Fibroblast of skin of left biceps (primary cell): Measurements from ENCODE around the gene WDR93.
A peak's percentile ranks its signal among the peaks of the same experiment; 100 is the strongest.
"Not testable (repeated sequence)": the region's sequence is repeated elsewhere in the genome, so short reads cannot be mapped to it uniquely, and the experiment has no call there.

ENCODE experiments used
- DNase-seq, 2 experiments: peaks; one replicate each; pipeline ENCODE4 v3.0.0-alpha.2; 2013; ENCODE audit warnings: low read depth in 2 of 2

WDR93 gene

DNA sequence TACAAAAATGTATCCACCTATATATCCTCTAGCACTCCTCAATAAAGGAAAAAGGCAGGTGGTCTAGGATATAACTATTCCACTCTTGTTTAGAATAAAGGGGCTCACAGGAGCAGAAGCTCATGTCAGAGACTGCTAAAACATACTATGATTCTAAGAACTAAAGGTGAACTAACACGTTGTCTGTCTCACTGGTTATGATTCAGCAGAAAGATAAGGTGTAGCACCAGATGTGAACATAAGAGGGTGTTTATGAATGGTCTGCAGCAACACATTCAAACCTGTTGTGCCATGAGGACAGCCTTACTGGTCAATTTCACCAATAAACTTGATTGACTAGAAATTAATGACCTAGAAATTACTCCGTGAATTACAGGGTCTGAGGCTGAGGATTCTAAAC, 4.6 kb upstream of the WDR93 start:
- no peak for DNase-seq

DNA sequence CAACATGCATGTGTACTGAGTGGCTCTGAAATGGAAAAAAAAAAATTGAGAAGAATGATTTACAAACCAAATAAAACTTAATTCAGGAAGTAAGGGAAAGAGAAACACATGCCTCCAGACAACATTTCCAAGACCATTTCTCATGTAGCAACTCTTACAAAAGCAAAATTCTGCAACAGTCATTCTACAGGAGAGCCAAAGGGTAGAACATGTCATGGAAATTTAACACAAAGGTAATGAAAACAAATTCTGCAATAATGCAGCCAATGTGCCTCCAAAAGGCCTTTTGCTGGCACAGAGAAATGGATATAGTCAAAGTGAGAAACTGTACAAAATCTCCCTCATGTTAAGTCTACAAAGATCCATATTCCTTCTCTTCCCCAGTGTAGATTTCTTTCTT, 4.1 kb upstream of the WDR93 start:
- DNase-seq, result no peak

DNA sequence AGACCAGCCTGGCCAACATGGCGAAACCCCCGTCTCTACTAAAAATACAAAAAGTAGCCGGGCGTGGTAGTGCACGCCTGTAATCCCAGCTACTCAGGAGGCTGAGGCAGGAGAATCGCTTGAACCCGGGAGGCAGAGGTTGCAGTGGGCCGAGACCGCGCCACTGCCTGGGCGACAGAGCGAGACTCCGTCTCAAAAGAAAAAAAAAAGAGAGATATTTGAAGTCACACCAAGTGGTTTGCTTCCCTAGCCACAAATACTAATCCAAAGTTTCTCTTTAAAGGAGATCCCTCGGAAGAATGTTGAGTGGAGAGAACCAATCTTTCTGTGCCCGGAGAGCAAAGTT, 708 bp upstream of the WDR93 start:
- DNase-seq, result not testable (repeated sequence)

DNA sequence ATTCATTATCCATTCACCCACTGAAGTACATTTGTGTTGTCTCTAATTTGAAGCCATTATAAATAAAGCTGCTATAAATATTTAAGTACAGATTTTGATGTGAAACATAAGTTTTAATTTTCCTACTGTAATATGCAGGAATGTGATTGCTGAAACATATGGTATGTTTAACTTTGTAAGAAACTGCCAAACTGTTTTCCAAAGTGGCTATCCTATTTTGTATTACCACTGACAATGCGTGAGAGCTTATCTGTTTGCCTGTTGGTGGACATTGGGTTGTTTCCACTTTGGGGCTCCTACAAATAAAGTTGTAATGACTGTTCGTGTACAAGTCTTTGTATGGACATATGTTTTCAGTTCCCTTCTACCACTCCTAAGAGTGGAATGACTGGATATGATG, 2.5 kb downstream of the WDR93 start:
- no peak for DNase-seq

DNA sequence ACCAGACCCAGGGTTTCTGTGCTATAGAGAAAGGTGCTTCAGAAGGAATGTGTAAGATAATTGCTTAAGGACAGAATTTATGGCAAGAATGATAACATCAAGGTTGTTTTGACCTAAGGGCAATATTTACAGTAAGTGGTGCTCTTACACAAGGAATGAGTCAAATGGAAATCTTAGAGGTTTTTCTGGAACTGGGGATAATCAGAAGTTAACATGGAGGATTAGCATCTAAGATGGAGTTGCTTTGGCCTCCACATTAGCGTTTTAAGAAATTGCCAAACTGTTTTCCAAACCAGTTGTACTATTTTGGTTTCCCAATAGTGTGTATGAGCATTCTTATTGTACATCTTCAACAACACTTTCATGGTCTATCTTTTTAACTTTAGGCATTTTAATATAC, 3.1 kb downstream of the WDR93 start:
- DNase-seq, result no peak

DNA sequence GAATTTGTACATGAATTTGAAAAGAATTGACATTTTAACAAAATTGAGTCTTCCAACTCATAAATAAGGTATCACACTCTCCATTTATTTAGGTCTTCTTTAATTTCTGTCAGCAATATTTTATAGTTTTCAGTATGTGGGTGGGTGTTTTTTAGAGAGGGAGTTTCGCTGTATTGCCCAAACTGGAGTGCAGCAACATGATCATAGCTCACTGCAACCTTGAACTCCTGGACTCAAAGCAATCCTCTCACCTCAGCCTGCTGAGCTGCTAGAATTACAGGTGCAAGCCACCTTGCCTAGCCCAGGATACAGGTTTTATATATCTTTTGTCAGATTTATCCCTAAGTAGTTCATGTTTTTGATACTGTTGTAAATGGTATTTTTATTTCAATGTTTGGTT, 4.6 kb downstream of the WDR93 start:
- DNase-seq, result no peak

DNA sequence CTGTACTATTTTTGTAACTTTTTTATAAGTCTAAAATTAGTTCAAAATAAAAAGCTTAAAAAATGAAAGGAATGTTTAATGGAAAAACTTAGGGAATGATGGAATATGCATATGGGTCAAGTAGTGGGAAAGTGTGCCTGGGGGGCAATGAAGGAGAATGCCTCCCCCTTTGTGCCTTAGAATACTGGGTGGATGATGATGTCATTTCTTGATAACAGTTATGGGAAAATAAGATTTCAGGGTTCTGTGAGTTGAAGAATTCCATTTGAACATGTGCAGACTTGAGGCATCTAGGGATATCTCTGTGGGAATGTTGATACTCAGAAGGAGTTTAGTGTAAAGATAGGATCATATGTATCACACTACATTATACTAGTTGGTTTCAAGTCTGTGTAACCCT, 13.8 kb downstream of the WDR93 start:
- no peak for DNase-seq

DNA sequence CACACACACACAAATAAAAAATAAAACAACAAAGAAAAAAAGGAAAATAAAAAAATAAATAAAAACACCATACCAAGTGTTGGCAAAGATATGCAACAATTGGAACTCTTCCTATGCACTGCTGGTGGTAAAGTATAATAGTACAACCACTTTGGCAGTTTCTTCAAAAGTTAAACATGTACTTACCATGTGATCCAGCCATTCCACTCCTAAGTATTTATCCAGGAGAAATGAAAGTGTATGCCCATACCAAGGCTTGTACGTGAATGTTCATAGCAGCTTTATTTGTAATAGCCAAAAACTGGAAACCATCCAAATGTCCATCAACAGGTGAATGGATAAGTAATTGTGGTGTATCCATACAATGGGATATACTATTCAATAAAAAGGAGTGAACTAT, 17.0 kb downstream of the WDR93 start:
- no peak for DNase-seq

DNA sequence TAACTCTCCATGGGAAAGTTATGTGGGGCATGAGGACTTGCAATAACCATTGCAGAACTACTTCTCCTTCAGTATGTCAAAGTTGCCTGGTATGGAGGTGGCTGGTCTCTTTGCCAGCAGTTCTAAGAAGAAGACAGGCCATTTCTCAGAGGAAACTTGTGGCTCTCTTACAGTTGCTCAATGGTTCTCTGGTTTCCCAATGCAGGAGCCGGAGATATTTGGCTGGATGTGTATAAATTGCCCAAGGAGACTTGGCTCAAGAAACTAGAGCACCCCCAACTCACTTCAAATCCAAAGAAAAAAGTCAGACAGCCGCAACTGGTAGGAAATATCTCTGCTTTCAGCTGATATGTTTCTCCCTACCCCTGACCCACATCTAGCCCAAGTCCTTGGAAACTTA, 24.2 kb downstream of the WDR93 start:
- DNase-seq, result no peak

DNA sequence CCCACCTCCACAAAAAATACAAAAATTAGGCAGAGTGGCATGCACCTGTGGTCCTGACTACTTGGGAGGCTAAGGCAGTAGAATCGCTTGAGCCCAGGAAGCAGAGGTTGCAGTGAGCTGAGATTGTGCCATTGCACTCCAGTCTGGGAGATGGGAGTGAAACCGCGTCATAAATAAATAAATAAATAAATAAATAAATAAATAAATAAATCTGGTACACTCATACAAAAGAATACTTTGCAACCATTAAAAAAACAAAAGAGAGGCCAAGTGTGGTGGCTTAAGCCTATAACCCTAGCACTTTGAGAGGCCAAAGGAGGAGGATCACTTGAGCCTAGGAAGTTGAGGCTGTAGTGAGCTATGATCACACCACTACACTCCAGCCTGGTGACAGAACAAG, 32.4 kb downstream of the WDR93 start:
- no peak for DNase-seq

DNA sequence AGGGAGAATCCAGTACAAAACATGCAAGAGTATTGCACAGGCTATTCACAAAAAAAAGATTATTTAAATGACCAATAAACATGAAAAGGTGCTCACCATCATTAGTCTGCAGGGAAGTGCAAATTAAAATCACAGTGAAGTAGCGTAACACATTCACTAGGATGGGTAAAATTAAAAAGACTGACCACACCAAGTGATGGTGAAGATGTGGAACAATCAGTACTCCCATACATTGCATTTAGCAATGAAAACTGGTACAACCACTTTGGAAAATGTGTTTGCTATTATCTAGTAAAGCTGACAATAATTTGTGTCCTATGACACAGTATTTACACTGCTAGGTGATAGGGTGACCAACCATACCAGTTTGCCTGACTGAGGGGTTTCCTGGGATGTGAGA, 34.0 kb downstream of the WDR93 start:
- DNase-seq, result no peak

DNA sequence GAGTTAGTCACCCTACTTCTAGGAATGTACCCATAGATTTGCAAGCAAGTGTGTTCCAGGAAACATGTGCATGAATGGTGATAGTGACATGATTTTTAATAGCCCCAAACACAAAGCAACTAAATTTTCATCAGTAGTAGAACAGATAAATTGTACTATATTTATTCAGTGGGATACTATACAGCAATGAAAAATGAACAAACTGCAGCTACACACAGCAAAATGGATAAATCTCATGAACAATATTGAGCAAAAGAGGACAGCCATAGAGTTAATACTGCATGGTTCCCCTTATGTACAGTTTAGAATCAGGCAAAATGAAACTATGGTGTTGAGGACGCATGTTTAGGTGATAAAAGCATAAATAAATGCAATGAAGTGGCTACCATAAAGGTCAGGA, 34.5 kb downstream of the WDR93 start:
- no peak for DNase-seq

DNA sequence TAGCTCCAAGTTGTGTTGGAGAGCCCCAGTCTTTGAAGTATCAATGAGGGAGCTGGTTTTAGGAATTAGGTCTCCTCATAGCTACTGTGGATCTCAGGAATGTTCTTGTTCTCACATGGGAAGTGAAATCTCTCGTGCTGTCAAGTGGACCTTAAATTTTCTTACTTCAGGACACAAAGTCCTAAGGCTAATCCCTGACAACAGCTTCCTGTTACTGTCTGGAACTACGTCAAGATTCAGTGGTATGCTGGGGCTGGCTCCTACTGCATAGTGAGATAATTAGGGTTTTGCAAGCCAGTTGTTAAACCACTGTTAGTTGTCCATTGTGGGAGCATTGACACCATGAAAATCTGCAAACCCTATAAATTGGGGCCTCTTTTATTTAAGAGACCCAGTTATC, 37.6 kb downstream of the WDR93 start:
- no peak for DNase-seq

DNA sequence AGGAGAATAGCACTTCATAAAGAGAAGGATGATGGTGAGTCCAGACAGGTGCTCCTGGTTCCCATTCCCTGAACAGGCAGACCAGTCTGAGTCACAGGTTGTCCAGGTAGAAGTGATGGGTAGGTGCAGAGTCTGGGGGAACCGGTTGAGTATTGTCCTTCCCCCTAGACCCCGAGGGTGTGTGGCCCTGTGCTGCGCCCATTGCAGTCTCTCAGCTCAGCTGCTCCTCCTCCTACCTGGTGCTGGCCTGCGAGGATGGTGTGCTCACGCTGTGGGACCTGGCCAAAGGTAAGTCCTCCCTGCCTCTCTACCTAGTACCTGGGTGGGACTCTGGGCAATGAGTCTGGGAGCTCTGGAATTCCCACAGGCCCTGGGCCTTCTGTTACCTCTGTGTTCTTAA, 40.7 kb downstream of the WDR93 start:
- DNase-seq, result no peak

DNA sequence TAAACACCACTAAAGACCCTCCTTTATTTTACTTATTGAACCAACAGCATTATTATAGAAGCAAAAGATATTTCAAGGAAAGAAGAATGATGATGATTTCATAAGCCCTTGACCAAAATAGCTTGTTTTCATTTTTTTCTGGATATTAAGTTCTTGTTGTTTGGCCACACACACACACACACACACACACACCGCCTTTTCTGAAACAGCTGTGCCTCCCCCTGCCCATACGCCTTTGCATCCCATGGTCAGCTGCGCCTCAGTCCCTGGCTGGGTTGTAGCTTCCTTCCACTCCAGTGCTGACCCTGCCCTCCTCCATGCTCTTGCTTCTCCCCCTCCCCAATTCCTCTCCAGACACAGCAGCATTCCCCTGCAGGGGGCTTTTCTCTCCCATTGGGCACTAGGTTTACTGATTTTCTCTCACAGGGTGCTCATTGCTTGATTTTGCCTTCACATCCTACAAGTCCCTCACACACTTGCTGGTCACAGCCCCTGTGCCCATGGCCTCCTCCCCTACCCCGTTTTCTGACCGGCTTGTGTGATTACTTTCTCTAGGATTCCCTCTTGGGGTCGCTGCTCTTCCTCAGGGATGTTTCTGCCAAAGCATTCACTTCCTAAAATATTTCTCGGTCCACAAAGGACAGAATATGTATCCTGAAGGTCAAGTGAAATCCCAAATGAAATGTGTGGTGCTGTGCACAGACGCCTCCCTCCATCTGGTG, 42.0 kb downstream of the WDR93 start:
- DNase-seq, result no peak

DNA sequence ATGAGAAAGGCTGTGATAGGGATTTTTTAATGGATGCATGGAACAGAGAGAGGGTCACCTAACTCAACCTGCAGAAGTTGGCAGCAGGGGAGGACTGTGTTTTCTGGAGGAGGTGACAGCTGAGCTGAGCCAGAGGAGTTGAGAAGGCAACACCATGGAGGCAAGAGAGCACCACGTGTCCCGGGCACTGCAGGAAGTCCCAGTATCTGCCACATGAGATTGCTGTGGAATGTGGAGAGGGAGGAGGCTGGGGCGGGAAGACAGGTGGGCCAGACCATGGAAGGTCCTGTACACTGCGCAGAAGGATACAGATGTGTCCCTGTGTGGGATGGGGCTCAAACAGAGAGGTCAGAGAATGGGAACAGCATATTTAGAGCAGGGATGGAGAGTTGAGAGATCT, 45.2 kb downstream of the WDR93 start:
- no peak for DNase-seq

DNA sequence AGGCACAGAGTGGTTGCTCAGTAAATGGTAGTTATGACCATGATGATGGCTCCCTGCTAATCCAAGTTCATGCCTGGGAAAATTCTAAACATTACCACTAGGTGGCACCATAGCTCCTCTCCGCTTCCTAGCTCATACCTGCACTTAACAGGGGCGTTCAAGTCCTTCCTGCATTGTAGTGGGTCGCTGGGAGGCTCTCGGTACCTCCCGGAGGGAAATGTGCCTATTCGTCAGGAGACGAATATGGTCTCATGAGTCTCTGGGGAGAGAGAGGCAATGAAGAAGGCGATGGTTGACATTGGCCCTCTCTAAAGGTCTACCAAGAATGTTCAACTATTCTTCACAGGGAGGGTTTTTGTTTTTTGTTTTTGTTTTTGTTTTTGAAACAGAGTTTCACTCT, 49.5 kb downstream of the WDR93 start:
- peak in 1 of 2 experiments; percentile 35 for DNase-seq

DNA sequence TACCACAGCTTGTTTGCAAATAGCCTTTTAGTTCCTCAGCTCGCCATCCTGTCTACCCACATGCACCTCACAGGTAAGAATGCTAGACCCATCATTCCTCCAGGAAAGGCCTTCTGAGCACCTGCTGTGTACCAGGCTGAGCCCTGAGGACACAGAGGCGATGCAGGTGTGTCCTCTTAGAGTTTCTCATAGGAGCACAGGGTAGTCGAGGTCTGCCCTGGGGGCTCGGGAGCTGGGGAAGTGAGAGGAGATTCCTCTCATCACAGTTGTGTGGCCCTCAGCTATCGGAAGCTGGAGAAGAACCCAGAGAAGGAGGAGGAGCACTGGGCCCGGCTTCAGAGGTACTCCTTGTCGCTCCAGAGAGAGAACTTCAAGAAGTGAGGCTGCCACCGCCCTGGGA, 52.4 kb downstream of the WDR93 start:
- DNase-seq, result no peak

DNA sequence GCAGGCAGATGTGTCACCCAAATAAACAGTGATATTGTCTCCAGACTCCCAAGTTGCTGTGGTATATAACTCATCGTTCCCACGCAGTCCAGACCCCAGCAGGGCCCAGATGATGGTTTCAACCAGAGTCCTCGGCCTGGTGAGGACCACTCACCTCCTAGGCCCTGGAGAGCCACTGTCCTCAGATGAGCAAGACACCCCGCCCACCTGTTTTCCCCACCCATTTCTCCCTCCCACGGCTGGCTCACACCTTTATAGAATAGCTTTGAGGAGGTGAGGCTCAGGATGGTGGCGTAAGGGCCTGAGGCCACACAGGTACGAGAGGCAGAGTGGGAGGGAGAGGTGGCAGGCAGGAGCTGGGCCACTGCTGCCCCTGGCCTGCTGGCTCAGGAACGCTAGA, 53.0 kb downstream of the WDR93 start:
- DNase-seq, result no peak

DNA sequence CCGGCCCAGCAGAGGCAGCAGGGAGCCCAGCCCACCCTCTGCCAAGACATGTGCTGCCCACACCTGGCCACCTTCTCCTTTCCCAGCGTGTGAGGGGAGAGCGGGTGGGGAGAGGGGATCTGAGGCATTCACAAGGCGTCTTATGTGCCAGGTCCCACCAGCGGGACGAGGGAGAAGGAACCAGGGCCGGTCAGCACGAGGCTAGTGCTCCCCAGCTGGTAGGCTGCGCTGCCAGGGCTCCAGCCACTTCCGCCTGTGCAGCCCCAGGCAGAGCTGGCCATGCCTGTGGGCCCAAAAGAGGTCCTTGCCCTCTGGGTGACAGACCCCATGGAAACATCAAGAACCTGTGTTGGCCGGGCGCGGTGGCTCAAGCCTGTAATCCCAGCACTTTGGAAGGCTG, 54.5 kb downstream of the WDR93 start:
- no peak for DNase-seq

DNA sequence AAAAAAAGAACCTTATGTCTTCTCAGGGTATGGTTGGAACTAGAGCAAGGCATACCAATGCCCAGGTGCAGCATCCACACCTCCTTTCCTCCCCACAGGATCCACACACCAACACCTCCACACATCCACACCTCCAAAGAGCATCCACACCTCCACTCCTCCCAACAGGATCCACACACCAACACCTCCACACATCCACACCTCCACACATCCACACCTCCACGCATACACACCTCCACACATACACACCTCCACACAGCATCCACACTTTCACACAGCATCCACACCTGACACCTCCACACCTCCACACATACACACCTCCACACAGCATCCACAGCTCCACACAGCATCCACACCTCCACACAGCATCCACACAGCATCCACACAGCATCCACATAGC, 55.2 kb downstream of the WDR93 start:
- no peak for DNase-seq

DNA sequence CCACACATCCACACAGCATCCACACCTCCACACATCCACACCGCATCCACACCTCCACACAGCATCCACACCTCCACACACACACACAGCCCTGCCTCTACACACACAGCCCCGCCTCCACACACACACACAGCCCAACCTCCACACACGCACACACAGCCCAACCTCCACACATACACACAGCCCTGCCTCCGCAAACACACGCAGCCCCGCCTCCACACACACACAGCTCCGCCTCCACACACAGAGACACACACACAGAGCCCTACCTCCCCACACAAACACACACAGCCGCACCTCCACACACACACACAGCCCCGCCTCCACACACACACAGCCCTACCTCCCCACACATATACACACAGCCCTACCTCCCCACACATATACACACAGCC, 55.8 kb downstream of the WDR93 start:
- no peak for DNase-seq

DNA sequence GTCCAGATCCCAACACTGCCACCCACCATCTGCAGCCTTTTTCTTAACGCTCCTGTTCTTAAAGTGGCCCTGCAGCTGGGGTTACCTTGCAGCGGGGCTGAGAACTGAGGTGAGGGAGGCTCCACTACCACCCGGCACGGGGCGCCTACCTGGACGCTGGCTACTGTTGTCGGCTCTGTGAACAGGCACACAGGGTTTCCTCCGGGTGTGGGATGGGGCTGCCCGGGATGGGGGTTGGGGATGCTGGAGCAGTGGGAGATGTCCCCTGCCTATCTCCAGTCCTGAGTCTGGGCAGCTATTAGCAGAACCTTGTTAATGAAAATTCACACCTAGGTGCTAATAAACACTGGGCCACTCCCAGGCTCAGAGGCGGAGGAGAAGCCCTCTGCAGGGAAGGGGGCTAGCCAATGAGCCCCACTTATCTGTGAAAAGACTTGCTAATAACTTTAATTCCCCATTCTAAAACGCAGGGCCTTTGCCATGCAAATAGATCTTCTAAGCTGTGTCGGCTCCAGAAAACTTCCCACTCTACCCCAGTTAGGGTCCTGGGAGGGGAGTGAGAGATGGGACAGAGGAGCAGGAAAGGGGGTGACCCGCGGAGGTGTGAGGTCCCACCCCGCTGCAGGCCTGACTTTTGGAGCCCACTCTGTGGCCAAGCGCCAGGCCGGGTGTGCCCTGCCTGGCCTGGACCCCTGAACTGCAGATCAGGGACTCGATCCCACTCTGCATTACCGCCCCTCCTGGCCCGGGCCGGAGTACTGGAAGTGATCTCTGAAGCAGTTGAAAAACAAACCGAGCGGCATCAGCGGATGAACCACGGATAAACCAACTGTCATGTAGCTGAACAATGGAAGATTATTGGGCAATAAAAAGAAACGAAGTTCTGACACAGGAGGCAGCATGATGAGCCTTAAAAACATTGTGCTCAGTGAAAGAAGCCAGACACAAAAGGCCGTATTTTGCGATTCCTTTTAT, 57.4 kb downstream of the WDR93 start:
- DNase-seq, result no peak
